Suprapubic skin (tissue), 4 donors: ENCODE results near the gene MBD1. TPM values are rescaled to one million over a fixed set of nuclear protein-coding genes. Genes with fewer than 3 reads are reported as not detected.
"Not testable (repeated sequence)": the region's sequence is repeated elsewhere in the genome, so short reads cannot be mapped to it uniquely, and the experiment has no call there.

Source experiments
- DNase-seq, 2 donors: peaks; one replicate each; pipeline ENCODE4 v3.0.0-alpha.2; 2019; ENCODE audit warnings: low spot score in 2 of 2
- H3K27ac ChIP-seq: fragments of 200-600 bp; sonication (generic); one replicate; pipeline ENCODE4 v1.5.1; 2019
- H3K27me3 ChIP-seq: fragments of 200-600 bp; sonication (generic); one replicate; pipeline ENCODE4 v1.5.1; 2019
- H3K36me3 ChIP-seq: fragments of 200-600 bp; sonication (generic); one replicate; pipeline ENCODE4 v1.5.1; 2019
- H3K4me1 ChIP-seq: fragments of 200-600 bp; sonication (generic); one replicate; pipeline ENCODE4 v1.5.1; 2019
- H3K4me3 ChIP-seq: fragments of 200-600 bp; sonication (generic); one replicate; pipeline ENCODE4 v1.5.1; 2019; ENCODE audit warnings: mild to moderate bottlenecking
- H3K9me3 ChIP-seq: fragments of 200-600 bp; sonication (generic); one replicate; pipeline ENCODE4 v1.5.1; 2019
- EP300 ChIP-seq: sonication (generic); formaldehyde crosslinking; IDR thresholded peaks from one replicate; pipeline ENCODE4 v1.6.1; 2017; ENCODE audit warnings: antibody characterized with exemption
- POLR2A ChIP-seq, 2 donors: fragments of 450-650 bp; IDR thresholded peaks; one replicate each; pipeline ENCODE4 v1.6.1; 2017; ENCODE audit warnings: antibody characterized with exemption in 2 of 2, mild to moderate bottlenecking in 2 of 2, moderate library complexity in 2 of 2
- POLR2AphosphoS5 ChIP-seq, 3 donors: sonication (generic); formaldehyde crosslinking; IDR thresholded peaks; one replicate each; pipeline ENCODE4 v1.6.1; 2017; ENCODE audit warnings: antibody characterized with exemption in 3 of 3
- WGBS: methylation state at CpG from one replicate; pipeline ENCODE4 v1.1.5; 2018; 5-methylcytosine and 5-hydroxymethylcytosine counted together
- total RNA-seq, 4 donors: library from RNA; depleted of rRNA; stranded (reverse); fragments of >200 nt; gene quantifications; one replicate each; pipeline ENCODE4 v1.1.0, GENCODE V29; 2016
- TF ChIP-seq, protein P1 (sequence below), 2 donors: fragments of 200-600 bp in 1 of 2; fragments of 450-650 bp in 1 of 2; sonication (generic) in 1 of 2; IDR thresholded peaks; one replicate each; pipeline ENCODE4 v1.5.1; 2016 to 2019; ENCODE audit warnings: antibody characterized with exemption in 2 of 2, mild to moderate bottlenecking in 1 of 2, moderate library complexity in 1 of 2

The MBD1 gene
- total RNA-seq, 4 donors from 2014 or later: 107 to 145 (median 110) TPM

DNA sequence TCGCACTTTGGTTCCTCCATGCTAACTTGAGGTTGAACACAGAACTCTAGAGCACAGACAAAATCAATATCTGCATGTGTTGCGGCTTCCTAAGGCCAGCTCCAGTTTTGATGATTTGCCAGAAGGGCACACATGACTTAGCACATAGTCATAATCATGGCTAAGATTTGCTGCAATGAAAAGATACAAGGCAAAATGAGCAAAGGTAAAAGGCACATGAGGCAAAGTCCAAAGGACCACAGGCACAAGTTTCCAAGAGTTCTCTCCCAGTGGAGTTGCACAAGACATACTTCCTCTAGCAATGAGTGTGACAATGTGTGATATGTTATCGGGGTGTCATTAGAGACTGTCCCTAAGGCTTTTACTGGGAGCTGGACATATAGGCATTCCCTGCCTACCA, 30.3 kb upstream of the MBD1 start:
- DNase-seq: no peak
- H3K27ac ChIP-seq: no peak overlapping the region
- WGBS: 85% methylated on average over 3 of the region's 3 CpGs
- no peak overlapping the region for H3K4me3 ChIP-seq
- H3K27me3 ChIP-seq: peaks cover 15% of the 10 kb centered on the region
- TF ChIP-seq, protein P1, sequence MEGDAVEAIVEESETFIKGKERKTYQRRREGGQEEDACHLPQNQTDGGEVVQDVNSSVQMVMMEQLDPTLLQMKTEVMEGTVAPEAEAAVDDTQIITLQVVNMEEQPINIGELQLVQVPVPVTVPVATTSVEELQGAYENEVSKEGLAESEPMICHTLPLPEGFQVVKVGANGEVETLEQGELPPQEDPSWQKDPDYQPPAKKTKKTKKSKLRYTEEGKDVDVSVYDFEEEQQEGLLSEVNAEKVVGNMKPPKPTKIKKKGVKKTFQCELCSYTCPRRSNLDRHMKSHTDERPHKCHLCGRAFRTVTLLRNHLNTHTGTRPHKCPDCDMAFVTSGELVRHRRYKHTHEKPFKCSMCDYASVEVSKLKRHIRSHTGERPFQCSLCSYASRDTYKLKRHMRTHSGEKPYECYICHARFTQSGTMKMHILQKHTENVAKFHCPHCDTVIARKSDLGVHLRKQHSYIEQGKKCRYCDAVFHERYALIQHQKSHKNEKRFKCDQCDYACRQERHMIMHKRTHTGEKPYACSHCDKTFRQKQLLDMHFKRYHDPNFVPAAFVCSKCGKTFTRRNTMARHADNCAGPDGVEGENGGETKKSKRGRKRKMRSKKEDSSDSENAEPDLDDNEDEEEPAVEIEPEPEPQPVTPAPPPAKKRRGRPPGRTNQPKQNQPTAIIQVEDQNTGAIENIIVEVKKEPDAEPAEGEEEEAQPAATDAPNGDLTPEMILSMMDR (IDR thresholded peaks at IDR 0.05): no peak
- TF ChIP-seq POLR2AphosphoS5 (IDR thresholded peaks at IDR 0.05): no peak
- no peak for TF ChIP-seq EP300
- no peak for TF ChIP-seq POLR2A (IDR thresholded peaks at IDR 0.05)
- no peaks in the 10 kb centered on the region for H3K36me3 ChIP-seq
- H3K9me3 ChIP-seq: no peaks in the 10 kb centered on the region
- peaks cover 18% of the 10 kb centered on the region for H3K4me1 ChIP-seq

DNA sequence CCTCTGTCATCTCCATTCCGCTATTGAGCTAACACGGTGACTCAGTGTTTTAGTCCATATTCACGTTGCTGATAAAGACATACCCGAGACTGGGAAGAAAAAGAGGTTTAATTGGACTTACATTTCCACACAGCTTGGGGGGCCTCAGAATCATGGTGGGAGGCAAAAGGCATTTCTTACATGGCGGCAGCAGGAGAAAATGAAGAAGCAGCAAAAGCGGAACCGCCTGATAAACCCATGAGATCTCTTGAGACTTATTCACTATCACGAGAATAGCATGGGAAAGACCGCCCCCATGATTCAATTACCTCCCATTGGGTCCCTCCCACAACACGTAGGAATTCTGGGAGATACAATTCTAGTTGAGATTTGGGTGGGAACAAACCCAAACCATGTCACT, 28.8 kb upstream of the MBD1 start:
- H3K4me1 ChIP-seq: peaks cover 18% of the 10 kb centered on the region
- DNase-seq: no peak
- H3K4me3 ChIP-seq: no peak overlapping the region
- H3K27ac ChIP-seq: no peak overlapping the region
- WGBS: 90% methylated on average over 10 of the region's 10 CpGs
- peaks cover 13% of the 10 kb centered on the region for H3K27me3 ChIP-seq
- no peaks in the 10 kb centered on the region for H3K9me3 ChIP-seq
- no peaks in the 10 kb centered on the region for H3K36me3 ChIP-seq
- TF ChIP-seq EP300 (no peak), POLR2AphosphoS5 (IDR thresholded peaks at IDR 0.05) (no peak), POLR2A (IDR thresholded peaks at IDR 0.05) (no peak)
- TF ChIP-seq, protein P1 (IDR thresholded peaks at IDR 0.05): no peak

DNA sequence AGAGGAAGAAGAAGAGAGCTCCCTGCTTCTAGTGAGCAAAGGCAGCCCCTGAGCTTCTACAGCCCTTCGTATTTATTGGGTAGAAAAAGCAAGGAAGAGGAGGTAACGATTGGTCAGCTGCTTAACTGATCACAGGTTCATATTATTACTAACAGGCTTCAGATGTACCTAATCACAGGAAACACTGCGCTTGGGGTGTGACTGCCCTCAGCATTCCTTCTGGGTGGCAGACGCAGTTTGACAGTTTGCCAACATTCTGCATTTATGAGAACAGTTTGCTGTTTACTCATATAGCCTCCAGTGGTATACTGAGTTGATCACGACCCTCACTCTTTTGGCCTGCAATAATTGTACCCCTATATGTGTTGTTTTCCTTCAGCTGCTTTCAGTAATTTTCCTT, 27.5 kb upstream of the MBD1 start:
- not testable (repeated sequence) for H3K36me3 ChIP-seq, H3K4me3 ChIP-seq, DNase-seq, H3K27ac ChIP-seq, H3K9me3 ChIP-seq
- H3K27me3 ChIP-seq: peaks cover 15% of the 10 kb centered on the region
- 51% methylated on average over 5 of the region's 5 CpGs for WGBS
- peaks cover 18% of the 10 kb centered on the region for H3K4me1 ChIP-seq

DNA sequence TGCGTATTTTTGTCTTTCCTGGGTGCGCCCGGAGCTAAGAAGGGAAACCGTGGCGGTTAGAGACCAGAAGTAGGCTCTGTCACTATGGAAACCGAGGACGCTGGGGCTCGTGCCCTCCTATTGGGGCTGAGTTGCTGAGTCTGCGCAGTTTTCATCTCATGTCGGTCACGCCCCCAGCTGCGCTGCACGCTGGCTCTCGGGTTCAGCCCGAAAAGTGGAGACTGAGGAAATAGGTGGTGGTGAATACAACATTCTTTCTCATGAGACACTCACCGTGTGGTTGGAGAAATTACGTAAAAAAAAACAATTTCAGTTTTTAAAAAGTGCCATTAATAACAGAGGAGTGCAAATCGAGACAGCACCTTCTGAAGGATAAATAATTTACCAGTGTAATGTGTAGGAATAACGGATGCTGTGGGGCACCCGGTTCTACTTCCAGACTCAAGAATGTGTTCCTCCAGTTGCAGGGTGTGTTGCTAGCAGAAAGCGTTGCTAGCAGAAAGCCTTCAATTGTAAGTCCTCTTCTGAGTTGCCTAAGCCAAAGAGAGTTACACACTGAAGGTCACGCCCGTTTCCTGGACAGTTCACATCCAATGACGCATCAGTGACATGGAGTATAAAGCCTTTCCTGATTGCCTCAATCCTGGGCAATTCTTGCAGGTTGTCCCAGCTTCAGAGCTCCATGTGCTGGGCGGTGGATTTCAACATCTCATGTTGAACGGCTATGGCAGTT, 26.6 kb upstream of the MBD1 start:
- no peaks in the 10 kb centered on the region for H3K36me3 ChIP-seq
- TF ChIP-seq POLR2A (IDR thresholded peaks at IDR 0.05) (no peak), POLR2AphosphoS5 (IDR thresholded peaks at IDR 0.05) (peak in 2 of 3 donors; percentile 35 to 91)
- peak overlapping the region; percentile 50 for H3K4me3 ChIP-seq
- H3K27ac ChIP-seq: peak overlapping the region; percentile 22
- H3K9me3 ChIP-seq: no peaks in the 10 kb centered on the region
- WGBS: 4% methylated on average over 26 of the region's 26 CpGs
- H3K4me1 ChIP-seq: peaks cover 18% of the 10 kb centered on the region
- peaks cover 14% of the 10 kb centered on the region for H3K27me3 ChIP-seq
- peak; percentile 91 for DNase-seq

DNA sequence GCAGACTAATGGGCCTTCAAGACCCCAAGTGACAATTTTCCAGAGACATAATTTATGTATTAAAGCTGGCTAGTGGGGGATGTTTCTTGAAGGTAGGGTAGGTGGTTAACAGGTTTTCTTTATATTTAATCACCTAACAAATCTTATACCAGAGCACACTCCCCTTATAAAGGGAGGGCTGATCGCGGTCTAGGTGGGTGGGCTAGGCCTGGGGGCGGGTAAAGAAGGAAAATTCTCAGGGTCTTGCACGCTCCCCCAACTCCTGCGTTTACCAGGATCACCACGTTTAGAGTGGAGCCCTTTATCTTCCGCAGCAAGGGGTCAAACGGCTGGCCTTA, 26.0 kb upstream of the MBD1 start:
- no peak overlapping the region for H3K27ac ChIP-seq
- H3K4me1 ChIP-seq: peaks cover 18% of the 10 kb centered on the region
- TF ChIP-seq POLR2AphosphoS5 (IDR thresholded peaks at IDR 0.05): no peak
- no peak for TF ChIP-seq POLR2A (IDR thresholded peaks at IDR 0.05)
- TF ChIP-seq, protein P1 (IDR thresholded peaks at IDR 0.05): no peak
- no peak for TF ChIP-seq EP300
- H3K4me3 ChIP-seq: peak overlapping the region; percentile 50
- DNase-seq: no peak
- H3K9me3 ChIP-seq: no peaks in the 10 kb centered on the region
- WGBS: 4% methylated on average over 8 of the region's 8 CpGs
- no peaks in the 10 kb centered on the region for H3K36me3 ChIP-seq
- H3K27me3 ChIP-seq: peaks cover 19% of the 10 kb centered on the region

DNA sequence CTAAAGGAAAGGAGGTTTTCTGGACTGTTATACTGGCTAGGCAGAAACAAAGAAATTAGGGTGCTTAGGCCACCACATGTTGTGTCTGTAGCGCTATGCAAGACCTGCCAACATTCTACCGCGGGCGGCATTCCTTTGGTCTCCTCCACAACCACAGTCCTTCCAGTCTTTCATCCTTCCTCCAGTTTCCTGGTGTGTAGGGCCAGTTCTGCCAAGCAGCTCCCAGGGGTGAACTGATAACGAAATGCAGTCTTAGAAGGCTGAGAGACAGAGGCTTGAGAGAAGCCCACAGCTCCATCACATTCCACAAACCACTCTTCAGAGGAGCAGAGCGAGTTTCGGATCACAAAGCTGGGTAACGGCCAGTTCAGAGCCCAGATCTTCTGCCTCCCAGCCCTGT, 25.6 kb upstream of the MBD1 start:
- no peak for TF ChIP-seq POLR2A (IDR thresholded peaks at IDR 0.05)
- TF ChIP-seq, protein P1 (IDR thresholded peaks at IDR 0.05): no peak
- no peak for TF ChIP-seq EP300
- no peak for TF ChIP-seq POLR2AphosphoS5 (IDR thresholded peaks at IDR 0.05)
- no peak for DNase-seq
- peak overlapping the region; percentile 50 for H3K4me3 ChIP-seq
- no peaks in the 10 kb centered on the region for H3K36me3 ChIP-seq
- H3K27me3 ChIP-seq: peaks cover 23% of the 10 kb centered on the region
- no peak overlapping the region for H3K27ac ChIP-seq
- H3K4me1 ChIP-seq: peaks cover 18% of the 10 kb centered on the region
- WGBS: 51% methylated on average over 6 of the region's 8 CpGs
- H3K9me3 ChIP-seq: no peaks in the 10 kb centered on the region
